ENCODE data around the gene CSNK1A1L. TPM values are rescaled to one million over a fixed set of nuclear protein-coding genes. Genes with fewer than 3 reads are reported as not detected.

The CSNK1A1L gene
- total RNA-seq, 1 donor from 2014 or later = not detected

- FAIRE-seq (no peak), DNase-seq (ENCODE audit: low read depth) (no peak)
- H3K36me3 ChIP-seq (ENCODE audit: control insufficient read depth, insufficient read depth, low read length) = no peaks in the 10 kb centered on the region
- no peaks in the 10 kb centered on the region for H3K27me3 ChIP-seq (ENCODE audit: control insufficient read depth, insufficient read depth, low read length)
- H3K4me3 ChIP-seq (ENCODE audit: low read depth, low read length) = no peak overlapping the region
- no peak for TF ChIP-seq CTCF (IDR thresholded peaks at IDR 0.05; ENCODE audit: insufficient read depth, low read length, severe bottlenecking)
Measured at GRCh38 chr13:37070145-37070695, 35.2 kb downstream of the CSNK1A1L start.

- DNase-seq (ENCODE audit: low read depth) (no peak), FAIRE-seq (no peak)
- no peaks in the 10 kb centered on the region for H3K36me3 ChIP-seq (ENCODE audit: control insufficient read depth, insufficient read depth, low read length)
Measured at GRCh38 chr13:37069597-37070103, 35.8 kb downstream of the CSNK1A1L start.

GRCh38 chr13:37068962-37069361 lies 36.5 kb downstream of the CSNK1A1L start:
- H3K36me3 ChIP-seq (ENCODE audit: control insufficient read depth, insufficient read depth, low read length) = no peaks in the 10 kb centered on the region
- H3K27me3 ChIP-seq (ENCODE audit: control insufficient read depth, insufficient read depth, low read length) = no peaks in the 10 kb centered on the region
- DNase-seq (ENCODE audit: low read depth) (no peak), FAIRE-seq (no peak)
- TF ChIP-seq CTCF (IDR thresholded peaks at IDR 0.05; ENCODE audit: insufficient read depth, low read length, severe bottlenecking) = no peak
- no peak overlapping the region for H3K4me3 ChIP-seq (ENCODE audit: low read depth, low read length)

More at GRCh38 chr13:37069597-37070103, 35.8 kb downstream of the CSNK1A1L start:
- TF ChIP-seq CTCF (IDR thresholded peaks at IDR 0.05; ENCODE audit: insufficient read depth, low read length, severe bottlenecking) = no peak
- Histone ChIP-seq H3K27me3 (ENCODE audit: control insufficient read depth, insufficient read depth, low read length) (no peaks in the 10 kb centered on the region), H3K4me3 (ENCODE audit: low read depth, low read length) (no peak overlapping the region)

- Histone ChIP-seq H3K4me3 (ENCODE audit: low read depth, low read length) (no peak overlapping the region), H3K36me3 (ENCODE audit: control insufficient read depth, insufficient read depth, low read length) (no peaks in the 10 kb centered on the region), H3K27me3 (ENCODE audit: control insufficient read depth, insufficient read depth, low read length) (no peaks in the 10 kb centered on the region)
- FAIRE-seq = no peak
- DNase-seq (ENCODE audit: low read depth) = no peak
- TF ChIP-seq CTCF (IDR thresholded peaks at IDR 0.05; ENCODE audit: insufficient read depth, low read length, severe bottlenecking) = no peak
Measured at GRCh38 chr13:37067874-37068273, 37.6 kb downstream of the CSNK1A1L start.

GRCh38 chr13:37065890-37066526 lies 39.5 kb downstream of the CSNK1A1L start:
- H3K36me3 ChIP-seq (ENCODE audit: control insufficient read depth, insufficient read depth, low read length) = no peaks in the 10 kb centered on the region
- no peak overlapping the region for H3K4me3 ChIP-seq (ENCODE audit: low read depth, low read length)
- FAIRE-seq = no peak
- H3K27me3 ChIP-seq (ENCODE audit: control insufficient read depth, insufficient read depth, low read length) = no peaks in the 10 kb centered on the region
- TF ChIP-seq CTCF (IDR thresholded peaks at IDR 0.05; ENCODE audit: insufficient read depth, low read length, severe bottlenecking) = no peak
- no peak for DNase-seq (ENCODE audit: low read depth)

Measured in bronchial epithelial cell (primary cell).